Medulla oblongata (tissue), 1 donor: ENCODE results near the gene ZNF366.

Experiments
- DNase-seq: peaks from one replicate; pipeline ENCODE4 v3.0.0-alpha.2; 2015; ENCODE audit errors: extremely low spot score

Gene ZNF366

GRCh38 chr5:72465066-72465465, 42.1 kb downstream of the ZNF366 start:
- no peak for DNase-seq

GRCh38 chr5:72464071-72464470, 43.1 kb downstream of the ZNF366 start:
- no peak for DNase-seq

- DNase-seq = no peak
Measured at GRCh38 chr5:72463449-72464052, 43.7 kb downstream of the ZNF366 start.

- DNase-seq = no peak
Measured at GRCh38 chr5:72460413-72460812, 46.8 kb downstream of the ZNF366 start.

GRCh38 chr5:72459913-72460312, 47.3 kb downstream of the ZNF366 start:
- no peak for DNase-seq

- DNase-seq = no peak
Measured at GRCh38 chr5:72459089-72459661, 48.0 kb downstream of the ZNF366 start.

GRCh38 chr5:72458407-72458806, 48.8 kb downstream of the ZNF366 start:
- DNase-seq = no peak

GRCh38 chr5:72457491-72457890, 49.7 kb downstream of the ZNF366 start:
- no peak for DNase-seq

- DNase-seq = no peak
Measured at GRCh38 chr5:72456391-72457074, 50.7 kb downstream of the ZNF366 start.

GRCh38 chr5:72455476-72455875, 51.7 kb downstream of the ZNF366 start:
- no peak for DNase-seq

- no peak for DNase-seq
Measured at GRCh38 chr5:72454996-72455395, 52.2 kb downstream of the ZNF366 start.

GRCh38 chr5:72453246-72453775, 53.9 kb downstream of the ZNF366 start:
- DNase-seq = no peak

GRCh38 chr5:72452515-72453245, 54.5 kb downstream of the ZNF366 start:
- DNase-seq = peak; percentile 25

GRCh38 chr5:72451741-72452505, 55.3 kb downstream of the ZNF366 start:
- DNase-seq = peak; percentile 34

GRCh38 chr5:72448368-72448767, 58.8 kb downstream of the ZNF366 start:
- no peak for DNase-seq

- no peak for DNase-seq
Measured at GRCh38 chr5:72447751-72448150, 59.5 kb downstream of the ZNF366 start.

GRCh38 chr5:72445969-72446368, 61.2 kb downstream of the ZNF366 start:
- no peak for DNase-seq

- no peak for DNase-seq
Measured at GRCh38 chr5:72443883-72444282, 63.3 kb downstream of the ZNF366 start.

GRCh38 chr5:72441862-72442540, 65.2 kb downstream of the ZNF366 start:
- no peak for DNase-seq

GRCh38 chr5:72441094-72441723, 66.0 kb downstream of the ZNF366 start:
- DNase-seq = no peak
